HepG2 (cell line): ENCODE measurements around the gene CKS1B. TPM values are rescaled to one million over a fixed set of nuclear protein-coding genes. Genes with fewer than 3 reads are reported as not detected.
A peak's percentile ranks its signal among the peaks of the same experiment; 100 is the strongest.

Experiments used
- ARID2 ChIP-seq: sonication (generic); formaldehyde crosslinking; IDR thresholded peaks from 2 replicates; pipeline ENCODE4 v1.8.1; 2022; ENCODE audit warnings: mild to moderate bottlenecking, missing genetic modification reagents, borderline replicate concordance
- CHD2 ChIP-seq: IDR thresholded peaks from 2 replicates; pipeline ENCODE4 v1.6.1; 2011; ENCODE audit warnings: low read depth, low read length, improper control_type of control experiment
- ELK4 ChIP-seq: sonication (generic); formaldehyde crosslinking; IDR thresholded peaks from 2 replicates; pipeline ENCODE4 v1.9.0; 2021; ENCODE audit warnings: missing genetic modification reagents, borderline replicate concordance
- ESRRA ChIP-seq: sonication (generic); formaldehyde crosslinking; IDR thresholded peaks from 2 replicates; pipeline ENCODE4 v1.5.1; 2020; ENCODE audit warnings: mild to moderate bottlenecking, low read depth, missing genetic modification reagents
- ETV5 ChIP-seq: IDR thresholded peaks from 2 replicates; pipeline ENCODE4 v1.6.1; 2018; ENCODE audit warnings: missing biosample characterization, missing genetic modification reagents, inconsistent platforms, borderline replicate concordance
- HOXA5 ChIP-seq: sonication (generic); formaldehyde crosslinking; IDR thresholded peaks from 2 replicates; pipeline ENCODE4 v1.4.0; 2020; ENCODE audit warnings: missing genetic modification reagents
- ISX ChIP-seq: sonication (generic); formaldehyde crosslinking; conservative IDR thresholded peaks from 2 replicates; pipeline ENCODE4 v1.5.0; 2020; ENCODE audit warnings: missing genetic modification reagents
- NCOA5 ChIP-seq: sonication (generic); formaldehyde crosslinking; IDR thresholded peaks from 2 replicates; pipeline ENCODE4 v1.4.0; 2020; ENCODE audit warnings: missing genetic modification reagents
- SP4 ChIP-seq: sonication (generic); formaldehyde crosslinking; IDR thresholded peaks from 2 replicates; pipeline ENCODE4 v1.8.1; 2023; ENCODE audit warnings: mild to moderate bottlenecking, missing genetic modification reagents
- TCF7 ChIP-seq: sonication (generic); IDR thresholded peaks from 2 replicates; pipeline ENCODE4 v1.6.1; 2016; ENCODE audit warnings: antibody characterized with exemption, low read depth
- ZNF275 ChIP-seq: sonication (generic); formaldehyde crosslinking; IDR thresholded peaks from 2 replicates; pipeline ENCODE4 v1.8.0; 2022; ENCODE audit warnings: missing genetic modification reagents, mild to moderate bottlenecking, inconsistent platforms, borderline replicate concordance
- ZNF367 ChIP-seq: sonication (generic); formaldehyde crosslinking; IDR thresholded peaks from 2 replicates; pipeline ENCODE4 v1.4.0; 2020; ENCODE audit warnings: missing genetic modification reagents, borderline replicate concordance
- ZNF543 ChIP-seq: sonication (generic); formaldehyde crosslinking; IDR thresholded peaks from 2 replicates; pipeline ENCODE4 v1.4.0; 2020; ENCODE audit warnings: mild to moderate bottlenecking, missing genetic modification reagents
- ZNF710 ChIP-seq: sonication (generic); formaldehyde crosslinking; IDR thresholded peaks from 2 replicates; pipeline ENCODE4 v1.5.0; 2020; ENCODE audit warnings: mild to moderate bottlenecking, missing genetic modification reagents, borderline replicate concordance
- polyA plus RNA-seq, 8 experiments: library from polyadenylated mRNA; depleted of rRNA in 3 of 8; stranded (reverse) in 7 of 8; unstranded in 1 of 8; fragments of >200 nt; fragmentation: Illumina TruSeq in 4 of 8; extraction: Trizol in 4 of 8; gene quantifications; 2 replicates each; pipeline versions ENCODE4 v1.2.1 to v1.2.3, GENCODE V29; 2011 to 2016; ENCODE audit warnings: low read depth in 4 of 8, missing spikeins in 1 of 8, mixed read lengths in 1 of 8; ENCODE audit not compliant: insufficient read depth in 1 of 8
- total RNA-seq, 5 experiments: library from RNA; depleted of rRNA; stranded (reverse); fragments of >200 nt; fragmentation: Illumina TruSeq; extraction: Trizol; gene quantifications; 2 replicates each; pipeline ENCODE4 v1.2.3, GENCODE V29; 2016; ENCODE audit warnings: low read depth in 1 of 5
- TF ChIP-seq, protein P1 (sequence below): sonication (generic); formaldehyde crosslinking; IDR thresholded peaks from 2 replicates; pipeline ENCODE4 v1.4.0; 2020; ENCODE audit warnings: missing genetic modification reagents, low read depth, mild to moderate bottlenecking, borderline replicate concordance
- TF ChIP-seq, protein P2 (sequence below): IDR thresholded peaks from 2 replicates; pipeline ENCODE4 v1.6.1; 2018; ENCODE audit warnings: missing genetic modification reagents, mild to moderate bottlenecking, missing compliant biosample characterization
- TF ChIP-seq, protein P3 (sequence below), 2 experiments: sonication (generic) in 1 of 2; formaldehyde crosslinking in 1 of 2; IDR thresholded peaks; 2 replicates each; pipeline versions ENCODE4 v1.4.0 to v1.6.1; 2018 to 2020; ENCODE audit warnings: missing genetic modification reagents in 2 of 2, borderline replicate concordance in 1 of 2, low read depth in 1 of 2, mild to moderate bottlenecking in 1 of 2, missing biosample characterization in 1 of 2
- TF ChIP-seq, protein P4 (sequence below): IDR thresholded peaks from 2 replicates; pipeline ENCODE4 v1.6.1; 2016; ENCODE audit warnings: missing compliant biosample characterization, missing genetic modification reagents, borderline replicate concordance

The CKS1B gene
- total and polyA plus RNA-seq, 2 of the 13 experiments (the other 11 are each of a cell fraction or from before 2014, with no cell fraction given): 217 to 222 TPM

GRCh38 chr1:155000726-155001424 lies 26.4 kb downstream of the CKS1B start (continued):
- TF ChIP-seq ISX (CRISPR knock-in tag) (peak; percentile 37; the same call in 1 of the 2 replicates), ZNF367 (CRISPR knock-in tag) (0 out of 2 replicates have a peak, but pooled peaks have one; percentile 12), ELK4 (CRISPR knock-in tag) (no peak), SP4 (CRISPR knock-in tag) (peak; percentile 84), ESRRA (CRISPR knock-in tag) (peak; percentile 42; the same call in 1 of the 2 replicates), NCOA5 (CRISPR knock-in tag) (no peak), ZNF710 (peak; percentile 81; the same call in 1 of the 2 replicates), ZNF275 (CRISPR knock-in tag) (no peak; the same call in 1 of the 2 replicates), ETV5 (CRISPR knock-in tag) (peak; percentile 10), ZNF543 (CRISPR knock-in tag) (peak; percentile 87; the same call in 1 of the 2 replicates), TCF7 (peak; percentile 32; the same call in 1 of the 2 replicates), ARID2 (peak; percentile 83; the same call in 1 of the 2 replicates), HOXA5 (CRISPR knock-in tag) (peak; percentile 72), CHD2 (peak; percentile 42; the same call in 1 of the 2 replicates)
- TF ChIP-seq, protein P1, sequence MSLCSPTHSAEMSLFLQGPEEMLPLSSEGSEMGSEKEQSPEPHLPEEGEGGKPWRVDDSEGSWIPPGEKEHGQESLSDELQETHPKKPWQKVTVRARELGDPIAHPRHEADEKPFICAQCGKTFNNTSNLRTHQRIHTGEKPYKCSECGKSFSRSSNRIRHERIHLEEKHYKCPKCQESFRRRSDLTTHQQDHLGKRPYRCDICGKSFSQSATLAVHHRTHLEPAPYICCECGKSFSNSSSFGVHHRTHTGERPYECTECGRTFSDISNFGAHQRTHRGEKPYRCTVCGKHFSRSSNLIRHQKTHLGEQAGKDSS: peak; percentile 82
- TF ChIP-seq, protein P2, sequence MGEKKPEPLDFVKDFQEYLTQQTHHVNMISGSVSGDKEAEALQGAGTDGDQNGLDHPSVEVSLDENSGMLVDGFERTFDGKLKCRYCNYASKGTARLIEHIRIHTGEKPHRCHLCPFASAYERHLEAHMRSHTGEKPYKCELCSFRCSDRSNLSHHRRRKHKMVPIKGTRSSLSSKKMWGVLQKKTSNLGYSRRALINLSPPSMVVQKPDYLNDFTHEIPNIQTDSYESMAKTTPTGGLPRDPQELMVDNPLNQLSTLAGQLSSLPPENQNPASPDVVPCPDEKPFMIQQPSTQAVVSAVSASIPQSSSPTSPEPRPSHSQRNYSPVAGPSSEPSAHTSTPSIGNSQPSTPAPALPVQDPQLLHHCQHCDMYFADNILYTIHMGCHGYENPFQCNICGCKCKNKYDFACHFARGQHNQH: peak; percentile 83
- TF ChIP-seq, protein P3, sequence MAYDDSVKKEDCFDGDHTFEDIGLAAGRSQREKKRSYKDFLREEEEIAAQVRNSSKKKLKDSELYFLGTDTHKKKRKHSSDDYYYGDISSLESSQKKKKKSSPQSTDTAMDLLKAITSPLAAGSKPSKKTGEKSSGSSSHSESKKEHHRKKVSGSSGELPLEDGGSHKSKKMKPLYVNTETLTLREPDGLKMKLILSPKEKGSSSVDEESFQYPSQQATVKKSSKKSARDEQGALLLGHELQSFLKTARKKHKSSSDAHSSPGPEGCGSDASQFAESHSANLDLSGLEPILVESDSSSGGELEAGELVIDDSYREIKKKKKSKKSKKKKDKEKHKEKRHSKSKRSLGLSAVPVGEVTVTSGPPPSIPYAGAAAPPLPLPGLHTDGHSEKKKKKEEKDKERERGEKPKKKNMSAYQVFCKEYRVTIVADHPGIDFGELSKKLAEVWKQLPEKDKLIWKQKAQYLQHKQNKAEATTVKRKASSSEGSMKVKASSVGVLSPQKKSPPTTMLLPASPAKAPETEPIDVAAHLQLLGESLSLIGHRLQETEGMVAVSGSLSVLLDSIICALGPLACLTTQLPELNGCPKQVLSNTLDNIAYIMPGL (CRISPR knock-in tag; IDR thresholded peaks at IDR 0.05; ENCODE audit: borderline replicate concordance in 1 of 2, low read depth in 1 of 2): peak; percentile 70 to 74
- TF ChIP-seq, protein P4, sequence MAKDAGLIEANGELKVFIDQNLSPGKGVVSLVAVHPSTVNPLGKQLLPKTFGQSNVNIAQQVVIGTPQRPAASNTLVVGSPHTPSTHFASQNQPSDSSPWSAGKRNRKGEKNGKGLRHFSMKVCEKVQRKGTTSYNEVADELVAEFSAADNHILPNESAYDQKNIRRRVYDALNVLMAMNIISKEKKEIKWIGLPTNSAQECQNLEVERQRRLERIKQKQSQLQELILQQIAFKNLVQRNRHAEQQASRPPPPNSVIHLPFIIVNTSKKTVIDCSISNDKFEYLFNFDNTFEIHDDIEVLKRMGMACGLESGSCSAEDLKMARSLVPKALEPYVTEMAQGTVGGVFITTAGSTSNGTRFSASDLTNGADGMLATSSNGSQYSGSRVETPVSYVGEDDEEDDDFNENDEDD: peak; percentile 27; the same call in 1 of the 2 replicates
